GM19372 (cell line): ENCODE results near the gene DMGDH.

Experiments used
- ATAC-seq: cut with Tn5 transposase; IDR thresholded peaks from one replicate; pipeline ENCODE4 v1.9.1; 2021; ENCODE audit warnings: mild to moderate bottlenecking, low read depth, moderate library complexity; ENCODE audit not compliant: unreplicated experiment

The DMGDH gene

GRCh38 chr5:78979909-78980308 lies 89.6 kb downstream of the DMGDH start:
- ATAC-seq: no peak

- ATAC-seq: no peak
Observed at GRCh38 chr5:78979117-78979742, 90.2 kb downstream of the DMGDH start.

DNA sequence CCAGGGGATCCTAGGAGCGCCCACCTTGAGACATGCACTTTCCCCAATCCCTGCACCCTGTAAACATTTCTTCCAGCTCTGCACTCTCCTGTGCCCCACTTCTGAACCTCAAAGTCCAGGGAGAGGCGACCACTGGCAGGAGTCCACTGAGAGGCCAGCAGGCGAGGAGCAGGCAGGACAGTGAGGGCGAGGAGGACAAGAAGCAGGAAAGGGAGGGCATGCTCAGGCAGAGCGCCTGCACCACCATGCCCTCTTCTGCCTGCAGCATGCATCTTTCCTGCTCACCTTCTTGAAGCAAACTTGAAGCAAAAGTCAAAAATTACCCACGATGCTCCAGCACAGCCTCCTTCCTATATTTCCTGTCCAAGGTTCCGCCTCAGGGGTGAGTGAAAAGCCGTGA lies 94.4 kb downstream of the DMGDH start:
- no peak for ATAC-seq

GRCh38 chr5:78974601-78975000 lies 94.9 kb downstream of the DMGDH start:
- no peak for ATAC-seq

GRCh38 chr5:78974011-78974410 lies 95.5 kb downstream of the DMGDH start:
- ATAC-seq: no peak

GRCh38 chr5:78972654-78973428 lies 96.6 kb downstream of the DMGDH start:
- no peak for ATAC-seq

GRCh38 chr5:78971998-78972397 lies 97.5 kb downstream of the DMGDH start:
- no peak for ATAC-seq

DNA sequence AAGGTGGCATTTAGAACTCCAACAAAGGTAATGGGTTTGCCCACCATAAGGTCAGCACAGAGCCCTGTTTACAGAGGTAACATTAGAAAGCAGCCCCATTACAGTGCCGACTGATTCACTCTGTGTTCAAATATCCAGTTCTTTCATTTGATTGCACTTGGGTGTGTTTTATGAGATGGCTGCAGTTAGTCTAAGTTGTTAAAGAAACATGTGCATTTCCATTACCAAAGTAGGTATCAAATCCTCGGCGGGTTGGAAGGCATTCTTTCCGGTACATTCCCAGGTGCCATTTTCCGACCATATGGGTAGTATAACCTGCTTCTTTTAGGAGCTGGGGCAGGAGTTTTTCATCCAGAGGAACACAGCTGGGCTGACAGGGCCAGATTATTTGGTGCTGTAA lies 100.7 kb downstream of the DMGDH start:
- no peak for ATAC-seq

DNA sequence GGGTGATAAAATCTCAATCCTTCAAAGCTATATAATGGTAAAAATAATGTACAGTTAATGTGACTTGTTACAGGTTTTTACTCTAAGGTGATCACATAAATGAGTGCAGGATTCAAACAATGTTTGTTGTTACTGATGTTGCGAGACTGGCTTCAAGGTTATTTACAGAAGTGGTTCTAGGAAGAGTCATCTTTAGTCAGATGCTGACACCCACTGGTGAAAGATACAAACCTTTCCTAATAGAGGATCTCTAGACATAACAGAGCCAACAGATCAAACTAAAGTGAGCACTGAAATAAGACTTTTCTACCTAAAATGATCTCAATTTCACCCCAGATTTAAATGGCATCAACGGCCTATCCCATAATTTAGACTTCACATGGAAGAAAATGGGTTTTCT lies 104.6 kb downstream of the DMGDH start:
- no peak for ATAC-seq

DNA sequence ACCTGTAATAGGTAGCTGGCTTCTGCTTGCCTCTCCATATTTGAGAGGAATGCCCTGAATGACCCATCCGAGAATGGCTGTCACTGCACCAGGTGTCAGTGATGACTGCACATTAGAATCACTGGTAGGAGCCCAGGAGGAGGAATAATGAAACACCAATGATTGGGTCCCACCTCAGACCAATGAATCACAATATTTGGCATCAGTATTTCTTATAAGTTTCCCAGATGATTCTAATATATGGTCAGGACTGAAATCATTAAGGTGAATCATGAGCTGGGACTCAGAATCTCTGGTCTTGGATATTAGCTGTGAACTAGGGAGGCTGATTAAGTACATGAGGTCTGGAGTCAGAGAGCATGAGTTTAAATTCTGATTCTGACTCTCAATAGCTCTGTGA lies 107.7 kb downstream of the DMGDH start:
- no peak for ATAC-seq

DNA sequence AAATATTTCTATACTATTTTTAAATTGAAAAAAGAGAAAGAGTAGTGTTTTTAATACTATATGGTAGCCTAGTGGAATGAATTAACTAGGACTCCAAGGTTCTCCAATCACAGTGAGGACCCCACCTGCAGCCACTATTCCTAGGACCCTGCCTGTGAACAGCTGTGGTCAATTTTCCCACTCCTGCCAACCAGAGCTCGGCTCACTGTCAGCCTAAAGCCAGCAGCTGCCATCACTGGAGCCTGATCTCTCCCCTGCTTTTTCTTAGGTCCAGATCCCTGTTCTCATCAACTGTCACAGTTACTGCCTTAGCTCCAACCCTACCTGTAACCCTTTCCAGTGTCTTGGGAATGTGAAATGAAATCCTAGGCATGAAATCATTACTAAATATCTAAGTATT lies 109.7 kb downstream of the DMGDH start:
- no peak for ATAC-seq

DNA sequence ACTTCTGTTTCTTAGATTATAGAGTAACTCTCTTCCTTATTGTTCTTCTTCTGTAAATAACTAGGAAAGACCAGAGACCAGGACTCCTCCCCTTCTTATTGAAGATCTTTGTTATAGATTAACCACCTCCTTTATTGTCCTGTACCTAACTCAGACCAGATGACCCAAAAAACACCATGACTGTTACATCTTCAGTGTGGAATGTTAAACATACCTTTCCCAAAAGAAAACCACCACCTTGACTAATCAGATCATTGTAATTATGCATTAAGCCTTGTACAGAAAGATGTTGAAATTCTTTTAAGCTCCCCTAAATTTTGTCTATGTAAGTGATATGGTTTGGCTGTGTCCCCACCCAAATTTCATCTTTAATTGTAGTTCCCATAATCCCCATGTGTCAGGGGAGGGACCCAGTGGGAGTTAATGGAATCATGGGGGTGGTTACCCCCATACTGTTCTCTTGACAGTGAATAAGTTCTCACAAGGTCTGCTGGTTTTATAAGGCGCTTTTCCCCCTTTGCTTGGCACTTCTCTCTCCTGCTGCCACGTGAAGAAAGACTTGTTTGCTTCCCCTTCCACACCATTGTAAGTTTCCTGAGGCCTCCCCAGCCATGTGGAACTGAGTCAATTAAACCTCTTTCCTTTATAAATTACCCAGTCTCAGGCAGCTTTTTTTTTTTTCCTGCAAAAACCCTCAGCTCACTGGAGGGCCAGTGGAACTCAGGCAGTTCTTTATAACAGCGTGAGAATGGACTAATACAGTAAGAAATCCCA lies 110.6 kb downstream of the DMGDH start:
- ATAC-seq: no peak

- no peak for ATAC-seq
Observed at GRCh38 chr5:78956901-78957300, 112.6 kb downstream of the DMGDH start.

- no peak for ATAC-seq
Observed at GRCh38 chr5:78953092-78953800, 116.2 kb downstream of the DMGDH start.
